ENCODE measurements around the gene CHMP2A. TPM values are rescaled to one million over a fixed set of nuclear protein-coding genes. Genes with fewer than 3 reads are reported as not detected.

The CHMP2A gene
- total and polyA plus RNA-seq, 7 donors, result 96.5 to 184 (median 126) TPM

DNA sequence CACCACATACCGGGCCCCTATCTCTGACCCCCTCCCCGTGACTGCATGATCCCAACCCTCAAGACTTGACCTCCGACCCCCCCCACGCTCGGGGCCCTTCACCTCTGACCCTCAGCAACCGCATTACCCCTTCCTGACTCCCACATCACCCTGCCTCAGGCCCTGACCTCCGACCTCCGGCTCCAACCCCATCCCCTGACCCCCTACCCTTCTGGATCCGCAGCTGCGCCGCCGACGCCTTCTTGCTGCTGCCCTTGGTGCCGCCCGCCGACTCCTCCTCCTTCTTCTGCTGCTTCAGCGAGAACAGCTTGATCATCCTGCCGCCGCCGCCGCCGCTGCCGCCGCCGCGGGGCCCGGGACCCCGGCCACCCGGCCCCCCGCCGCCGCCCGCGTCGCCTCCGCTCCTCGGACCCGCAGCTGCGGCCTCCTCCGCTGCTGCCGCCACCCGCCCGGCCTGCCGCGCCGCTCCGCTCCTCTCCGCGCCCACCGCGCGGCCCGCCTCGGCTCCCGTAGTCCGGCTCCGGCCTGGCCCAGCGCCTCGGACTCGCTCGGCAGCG, 3.2 kb upstream of the CHMP2A start, which contains the start of gene UBE2M:
UBE2M (minus strand) TSS at position 546 of the 557 bp plus-strand sequence; CDS start at position 316, 230 bp downstream.
- TF ChIP-seq, protein P1, sequence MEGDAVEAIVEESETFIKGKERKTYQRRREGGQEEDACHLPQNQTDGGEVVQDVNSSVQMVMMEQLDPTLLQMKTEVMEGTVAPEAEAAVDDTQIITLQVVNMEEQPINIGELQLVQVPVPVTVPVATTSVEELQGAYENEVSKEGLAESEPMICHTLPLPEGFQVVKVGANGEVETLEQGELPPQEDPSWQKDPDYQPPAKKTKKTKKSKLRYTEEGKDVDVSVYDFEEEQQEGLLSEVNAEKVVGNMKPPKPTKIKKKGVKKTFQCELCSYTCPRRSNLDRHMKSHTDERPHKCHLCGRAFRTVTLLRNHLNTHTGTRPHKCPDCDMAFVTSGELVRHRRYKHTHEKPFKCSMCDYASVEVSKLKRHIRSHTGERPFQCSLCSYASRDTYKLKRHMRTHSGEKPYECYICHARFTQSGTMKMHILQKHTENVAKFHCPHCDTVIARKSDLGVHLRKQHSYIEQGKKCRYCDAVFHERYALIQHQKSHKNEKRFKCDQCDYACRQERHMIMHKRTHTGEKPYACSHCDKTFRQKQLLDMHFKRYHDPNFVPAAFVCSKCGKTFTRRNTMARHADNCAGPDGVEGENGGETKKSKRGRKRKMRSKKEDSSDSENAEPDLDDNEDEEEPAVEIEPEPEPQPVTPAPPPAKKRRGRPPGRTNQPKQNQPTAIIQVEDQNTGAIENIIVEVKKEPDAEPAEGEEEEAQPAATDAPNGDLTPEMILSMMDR (IDR thresholded peaks at IDR 0.05), result no peak
- ATAC-seq (no peak), DNase-seq (peak; percentile 62 to 84)
- intact Hi-C loops (cut with DNase I), result no loop called here
- Histone ChIP-seq H3K27ac (peak within 1 kb of the TSS; percentile 96), H3K4me1 (peaks cover 63% of the 10 kb centered on the region), H3K4me3 (peak within 1 kb of the TSS; percentile 84), H3K27me3 (ENCODE audit: insufficient read depth in 3 of 3, low read length in 2 of 3) (no peaks in the 10 kb centered on the region), H3K36me3 (ENCODE audit: insufficient read depth in 1 of 2, low read depth in 1 of 2) (peaks cover 0 to 23% of the 10 kb centered on the region in 2 donors), H3K9me3 (no peaks in the 10 kb centered on the region)
- WGBS, 3 donors, result 0 to 1% (median 0%) methylated on average over 28 to 62 of the region's 62 CpGs

DNA sequence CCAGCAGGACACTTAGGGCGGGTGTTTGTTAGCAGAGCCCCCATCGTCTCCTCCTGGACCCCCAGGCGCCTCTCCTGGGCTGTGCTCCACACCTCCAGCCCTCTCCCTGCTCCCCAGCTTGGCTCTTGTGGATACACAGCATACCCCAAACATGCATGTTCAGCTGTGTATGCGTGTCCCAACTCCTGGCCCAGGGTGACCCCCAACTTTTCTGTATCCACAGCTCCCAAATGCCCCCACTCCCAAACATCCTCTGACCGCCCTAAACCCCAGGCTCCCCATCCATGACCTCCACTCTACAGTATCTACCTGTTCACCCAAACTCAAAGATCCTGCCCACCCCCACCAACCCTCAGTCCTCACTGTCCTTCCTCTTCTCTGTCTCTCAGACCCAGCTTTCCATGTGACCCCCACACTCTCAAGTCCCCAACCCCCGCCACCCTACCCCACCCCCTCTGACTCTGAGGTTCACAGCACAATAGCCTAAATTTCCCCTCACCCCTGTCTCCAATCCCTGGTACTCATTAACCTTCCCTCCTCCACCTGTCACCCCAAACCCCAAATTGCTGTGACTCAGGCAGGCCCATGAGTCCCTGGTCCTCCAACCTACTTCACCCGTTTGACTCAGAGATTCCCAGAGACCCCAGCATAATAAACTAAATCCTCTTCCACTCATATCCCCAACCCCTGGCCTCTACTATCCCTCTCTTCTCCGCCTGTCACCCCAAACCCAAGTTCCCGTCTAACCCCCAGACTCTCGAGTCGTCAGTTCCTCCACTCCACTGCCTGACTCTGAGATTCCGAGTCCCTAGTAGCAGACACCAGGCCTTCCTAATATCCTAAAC, 2.5 kb upstream of the CHMP2A start:
- DNase-seq, result no peak
- H3K27ac ChIP-seq, result peak overlapping the region; percentile 97
- no peaks in the 10 kb centered on the region for H3K27me3 ChIP-seq (ENCODE audit: insufficient read depth in 3 of 3, low read length in 2 of 3)
- intact Hi-C loops (cut with DNase I), result no loop called here
- no peaks in the 10 kb centered on the region for H3K9me3 ChIP-seq
- H3K4me1 ChIP-seq, result peaks cover 57% of the 10 kb centered on the region
- peaks cover 0 to 30% of the 10 kb centered on the region in 2 donors for H3K36me3 ChIP-seq (ENCODE audit: insufficient read depth in 1 of 2, low read depth in 1 of 2)
- TF ChIP-seq, protein P1 (IDR thresholded peaks at IDR 0.05), result no peak
- 28 to 39% (median 35%) methylated on average over 11 to 12 of the region's 12 CpGs for WGBS, 3 donors
- peak overlapping the region; percentile 84 for H3K4me3 ChIP-seq
- no peak for ATAC-seq

DNA sequence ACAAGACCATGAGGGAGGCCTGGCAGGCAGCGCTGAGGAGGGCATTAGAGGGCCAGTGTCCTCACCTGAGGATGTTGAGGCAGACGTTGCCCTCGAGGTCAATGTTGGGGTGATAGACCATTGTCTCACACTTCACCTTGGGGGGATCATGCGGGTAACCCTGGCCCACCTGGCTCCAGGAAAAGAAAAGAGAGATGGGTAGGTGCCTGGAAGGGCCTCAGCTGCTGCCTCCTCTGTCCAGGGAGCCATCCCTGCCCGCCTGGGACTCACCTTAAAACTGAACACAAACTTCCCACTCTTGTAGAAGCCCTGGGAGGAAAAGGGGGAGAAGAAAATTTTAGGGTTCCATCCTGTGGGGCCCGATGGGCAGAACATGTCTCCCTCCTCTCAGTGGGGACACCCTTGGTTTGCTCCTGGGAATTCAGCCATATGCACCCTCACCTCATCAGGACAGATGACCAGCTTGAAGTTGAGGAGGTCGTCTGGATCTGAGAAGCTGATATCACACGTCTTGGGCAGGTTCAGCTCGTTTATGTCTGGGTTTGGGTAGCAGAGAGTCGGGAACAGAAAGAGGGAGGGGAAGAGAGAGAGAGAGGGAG, 1.8 kb upstream of the CHMP2A start:
- peak overlapping the region; percentile 97 for H3K27ac ChIP-seq
- no peaks in the 10 kb centered on the region for H3K27me3 ChIP-seq (ENCODE audit: insufficient read depth in 3 of 3, low read length in 2 of 3)
- H3K4me3 ChIP-seq, result peak overlapping the region; percentile 84
- no peaks in the 10 kb centered on the region for H3K9me3 ChIP-seq
- intact Hi-C loops (cut with DNase I), result no loop called here
- peaks cover 49% of the 10 kb centered on the region for H3K4me1 ChIP-seq
- peaks cover 0 to 37% of the 10 kb centered on the region in 2 donors for H3K36me3 ChIP-seq (ENCODE audit: insufficient read depth in 1 of 2, low read depth in 1 of 2)
- DNase-seq (no peak), ATAC-seq (no peak)
- 55 to 69% (median 56%) methylated on average over 10 of the region's 10 CpGs for WGBS, 3 donors
- TF ChIP-seq, protein P1 (IDR thresholded peaks at IDR 0.05), result no peak

DNA sequence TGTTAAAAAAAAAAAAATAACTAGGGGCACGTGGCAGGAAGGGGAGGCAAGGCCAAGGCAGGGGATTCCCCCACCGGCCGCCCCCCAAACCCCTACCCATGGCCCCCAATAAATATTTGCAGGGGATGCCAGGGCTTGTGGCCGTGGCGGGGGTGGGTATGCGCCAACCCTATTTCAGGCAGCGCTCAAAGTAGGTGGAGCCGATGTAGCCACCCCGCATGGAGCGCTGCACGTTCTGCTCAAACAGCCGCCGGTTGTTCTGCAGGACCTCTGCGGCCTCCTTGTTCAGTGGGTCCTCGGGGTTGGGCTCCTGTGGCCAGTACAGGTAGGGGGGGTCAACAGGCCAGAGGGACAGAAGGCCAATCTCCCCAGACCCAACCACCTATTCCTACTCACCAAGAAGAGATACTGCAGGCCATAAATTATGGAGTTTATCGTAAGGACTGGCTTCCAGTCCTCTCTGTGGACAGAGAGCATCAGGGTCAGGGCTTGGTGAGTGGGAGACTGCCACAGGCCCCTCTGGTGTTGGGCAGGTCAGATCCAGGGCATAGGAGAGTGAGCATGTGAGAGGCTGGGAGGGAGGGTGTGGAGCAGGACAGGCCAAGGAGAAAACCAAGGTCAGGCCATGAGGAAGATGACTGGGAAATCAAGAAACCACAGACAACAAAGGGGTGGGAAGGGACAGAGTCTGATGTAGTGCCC, 1.2 kb upstream of the CHMP2A start:
- no peaks in the 10 kb centered on the region for H3K9me3 ChIP-seq
- TF ChIP-seq, protein P1 (IDR thresholded peaks at IDR 0.05), result no peak
- intact Hi-C loops (cut with DNase I), result no loop called here
- WGBS, 3 donors, result 78 to 83% (median 80%) methylated on average over 12 to 16 of the region's 16 CpGs
- H3K27me3 ChIP-seq (ENCODE audit: insufficient read depth in 3 of 3, low read length in 2 of 3), result no peaks in the 10 kb centered on the region
- ATAC-seq, result no peak
- DNase-seq, result no peak
- peak overlapping the region; percentile 84 for H3K4me3 ChIP-seq
- peaks cover 43% of the 10 kb centered on the region for H3K4me1 ChIP-seq
- H3K27ac ChIP-seq, result peak overlapping the region; percentile 97
- peaks cover 0 to 44% of the 10 kb centered on the region in 2 donors for H3K36me3 ChIP-seq (ENCODE audit: insufficient read depth in 1 of 2, low read depth in 1 of 2)
